HL-60 (cell line): ENCODE measurements around the gene KCNC3.

Experiments
- POLR2AphosphoS5 ChIP-seq: IDR thresholded peaks from 2 replicates; pipeline ENCODE4 v1.6.1; 2012; ENCODE audit warnings: low read depth
- SPI1 ChIP-seq: IDR thresholded peaks from 2 replicates; pipeline ENCODE4 v1.6.1; 2012; ENCODE audit warnings: low read depth, mild to moderate bottlenecking, borderline replicate concordance
- TF ChIP-seq, protein P1 (sequence below): IDR thresholded peaks from one replicate; pipeline ENCODE4 v1.5.1; 2011; ENCODE audit warnings: low read length, control low read depth, inconsistent platforms; ENCODE audit not compliant: insufficient read depth
- TF ChIP-seq, protein P2 (sequence below): IDR thresholded peaks from 2 replicates; pipeline ENCODE4 v1.6.1; 2012; ENCODE audit warnings: low read depth; ENCODE audit not compliant: insufficient replicate concordance

DNA sequence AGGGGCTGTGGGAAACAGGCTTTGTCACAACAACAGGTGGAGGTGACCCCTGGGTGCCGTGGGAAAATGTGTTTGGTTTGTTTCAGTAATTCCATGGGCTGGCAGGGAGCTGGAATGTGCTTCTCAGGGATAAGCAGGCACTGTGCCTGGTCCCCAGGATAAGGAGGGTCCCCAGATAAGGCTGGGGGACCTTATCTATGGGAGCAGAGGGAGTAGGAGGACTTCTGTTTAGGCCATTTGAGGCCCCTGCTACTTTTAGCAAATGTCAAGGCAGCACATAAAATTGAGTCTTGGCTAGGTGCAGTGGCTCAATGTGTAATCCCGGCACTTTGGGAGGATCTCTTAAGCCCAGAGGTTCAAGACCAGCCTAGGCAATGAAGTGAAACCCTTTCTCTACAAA, 59.5 kb downstream of the KCNC3 start:
- TF ChIP-seq, protein P1, sequence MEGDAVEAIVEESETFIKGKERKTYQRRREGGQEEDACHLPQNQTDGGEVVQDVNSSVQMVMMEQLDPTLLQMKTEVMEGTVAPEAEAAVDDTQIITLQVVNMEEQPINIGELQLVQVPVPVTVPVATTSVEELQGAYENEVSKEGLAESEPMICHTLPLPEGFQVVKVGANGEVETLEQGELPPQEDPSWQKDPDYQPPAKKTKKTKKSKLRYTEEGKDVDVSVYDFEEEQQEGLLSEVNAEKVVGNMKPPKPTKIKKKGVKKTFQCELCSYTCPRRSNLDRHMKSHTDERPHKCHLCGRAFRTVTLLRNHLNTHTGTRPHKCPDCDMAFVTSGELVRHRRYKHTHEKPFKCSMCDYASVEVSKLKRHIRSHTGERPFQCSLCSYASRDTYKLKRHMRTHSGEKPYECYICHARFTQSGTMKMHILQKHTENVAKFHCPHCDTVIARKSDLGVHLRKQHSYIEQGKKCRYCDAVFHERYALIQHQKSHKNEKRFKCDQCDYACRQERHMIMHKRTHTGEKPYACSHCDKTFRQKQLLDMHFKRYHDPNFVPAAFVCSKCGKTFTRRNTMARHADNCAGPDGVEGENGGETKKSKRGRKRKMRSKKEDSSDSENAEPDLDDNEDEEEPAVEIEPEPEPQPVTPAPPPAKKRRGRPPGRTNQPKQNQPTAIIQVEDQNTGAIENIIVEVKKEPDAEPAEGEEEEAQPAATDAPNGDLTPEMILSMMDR, result no peak
- TF ChIP-seq, protein P2, sequence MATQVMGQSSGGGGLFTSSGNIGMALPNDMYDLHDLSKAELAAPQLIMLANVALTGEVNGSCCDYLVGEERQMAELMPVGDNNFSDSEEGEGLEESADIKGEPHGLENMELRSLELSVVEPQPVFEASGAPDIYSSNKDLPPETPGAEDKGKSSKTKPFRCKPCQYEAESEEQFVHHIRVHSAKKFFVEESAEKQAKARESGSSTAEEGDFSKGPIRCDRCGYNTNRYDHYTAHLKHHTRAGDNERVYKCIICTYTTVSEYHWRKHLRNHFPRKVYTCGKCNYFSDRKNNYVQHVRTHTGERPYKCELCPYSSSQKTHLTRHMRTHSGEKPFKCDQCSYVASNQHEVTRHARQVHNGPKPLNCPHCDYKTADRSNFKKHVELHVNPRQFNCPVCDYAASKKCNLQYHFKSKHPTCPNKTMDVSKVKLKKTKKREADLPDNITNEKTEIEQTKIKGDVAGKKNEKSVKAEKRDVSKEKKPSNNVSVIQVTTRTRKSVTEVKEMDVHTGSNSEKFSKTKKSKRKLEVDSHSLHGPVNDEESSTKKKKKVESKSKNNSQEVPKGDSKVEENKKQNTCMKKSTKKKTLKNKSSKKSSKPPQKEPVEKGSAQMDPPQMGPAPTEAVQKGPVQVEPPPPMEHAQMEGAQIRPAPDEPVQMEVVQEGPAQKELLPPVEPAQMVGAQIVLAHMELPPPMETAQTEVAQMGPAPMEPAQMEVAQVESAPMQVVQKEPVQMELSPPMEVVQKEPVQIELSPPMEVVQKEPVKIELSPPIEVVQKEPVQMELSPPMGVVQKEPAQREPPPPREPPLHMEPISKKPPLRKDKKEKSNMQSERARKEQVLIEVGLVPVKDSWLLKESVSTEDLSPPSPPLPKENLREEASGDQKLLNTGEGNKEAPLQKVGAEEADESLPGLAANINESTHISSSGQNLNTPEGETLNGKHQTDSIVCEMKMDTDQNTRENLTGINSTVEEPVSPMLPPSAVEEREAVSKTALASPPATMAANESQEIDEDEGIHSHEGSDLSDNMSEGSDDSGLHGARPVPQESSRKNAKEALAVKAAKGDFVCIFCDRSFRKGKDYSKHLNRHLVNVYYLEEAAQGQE, result no peak
- TF ChIP-seq POLR2AphosphoS5 (no peak), SPI1 (no peak)
